GM11168 (cell line): ENCODE measurements around the gene LATS2.

Source experiments
- in situ Hi-C: fragments of 300-500 bp; cut with MboI; formaldehyde crosslinking; loops from one replicate; pipeline ENCODE4 v1.12.0; 2022; ENCODE audit warnings: low sequenced_read_pairs; ENCODE audit not compliant: unreplicated experiment

Gene LATS2

DNA sequence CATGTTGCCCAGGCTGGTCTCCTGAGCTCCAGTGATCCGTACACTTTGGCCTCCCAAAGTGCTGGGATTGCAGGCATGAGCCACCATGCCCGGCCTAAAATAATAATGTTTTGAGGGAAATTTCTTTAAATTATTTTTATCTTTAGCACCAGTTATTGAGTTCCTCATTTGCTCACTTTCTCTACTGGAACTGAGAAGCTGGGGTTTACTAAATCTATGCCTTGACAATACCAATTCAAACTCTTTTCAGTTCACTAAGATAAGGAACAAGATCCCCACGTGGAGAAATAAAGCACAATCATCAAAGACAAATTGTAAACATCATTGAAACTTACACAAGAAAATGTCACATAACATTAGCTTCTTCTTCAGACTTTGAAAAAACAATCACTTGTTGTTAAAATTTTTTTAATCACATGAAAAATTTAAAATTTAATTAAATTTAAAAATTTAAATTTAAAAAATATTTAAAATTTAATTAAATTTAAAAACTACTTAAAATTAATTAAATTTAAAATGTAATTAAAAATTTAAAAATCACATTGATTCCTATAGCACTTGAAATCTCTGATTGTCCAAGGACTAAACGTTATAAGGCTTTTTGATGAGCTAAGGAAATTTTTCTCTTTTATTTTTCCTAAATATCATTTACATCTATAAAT lies 133.7 kb downstream of the LATS2 start:
- in situ Hi-C loops = loop anchor here (10.0 to 25.0 kb wide), 2 partner anchors 213 to 360 kb away; no protein-coding TSS in a partner anchor

DNA sequence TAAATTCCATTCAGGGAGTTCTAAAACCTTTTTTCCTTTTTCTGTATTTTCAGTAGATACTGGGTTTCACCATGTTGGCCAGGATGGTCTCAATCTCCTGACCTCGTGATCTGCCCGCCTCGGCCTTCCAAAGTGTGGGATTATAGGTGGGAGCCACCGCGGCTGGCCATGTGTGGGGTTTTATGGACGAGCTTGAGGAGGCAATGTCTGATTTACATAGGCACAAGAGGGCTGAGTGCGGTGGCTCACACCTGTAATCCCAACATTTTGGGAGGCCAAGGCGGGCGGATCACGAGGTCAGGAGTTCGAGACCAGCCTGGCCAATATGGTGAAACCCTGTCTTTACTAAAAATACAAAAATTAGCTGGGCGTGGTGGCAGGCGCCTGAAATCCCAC lies 136.0 kb downstream of the LATS2 start:
- in situ Hi-C loops = loop anchor here (10.0 to 25.0 kb wide), 2 partner anchors 211 to 362 kb away; no protein-coding TSS in a partner anchor

DNA sequence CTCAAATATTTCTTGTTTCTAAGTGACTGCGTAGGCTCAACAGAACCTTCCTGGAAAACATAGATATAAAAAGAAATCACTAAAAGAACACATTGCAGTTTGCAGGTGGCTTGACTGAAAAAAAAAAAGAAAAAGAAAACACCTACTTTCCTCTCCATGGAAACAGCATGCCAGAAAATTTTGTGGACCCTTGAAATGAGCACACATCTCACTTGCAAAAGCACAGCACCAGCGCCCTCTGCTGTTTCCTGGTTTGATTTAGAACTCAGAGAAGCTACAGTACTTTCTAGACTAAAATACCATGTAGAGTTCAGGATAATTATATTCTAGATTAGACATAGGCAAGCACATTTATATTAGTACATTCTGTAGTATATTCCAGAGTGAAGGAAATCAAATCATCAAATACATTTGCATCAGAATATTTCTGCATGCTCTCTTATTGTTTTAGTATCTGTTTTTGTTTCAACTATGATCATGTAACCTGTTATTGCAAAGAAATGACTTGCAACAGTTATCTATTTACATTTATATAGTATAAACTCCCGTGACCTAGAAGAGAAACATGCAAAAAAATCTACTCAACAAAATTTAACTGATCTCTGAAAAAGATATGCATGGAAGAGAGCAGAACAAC lies 136.5 kb downstream of the LATS2 start:
- in situ Hi-C loops = loop anchor here (10.0 to 25.0 kb wide), 3 partner anchors 210 to 413 kb away; no protein-coding TSS in a partner anchor

DNA sequence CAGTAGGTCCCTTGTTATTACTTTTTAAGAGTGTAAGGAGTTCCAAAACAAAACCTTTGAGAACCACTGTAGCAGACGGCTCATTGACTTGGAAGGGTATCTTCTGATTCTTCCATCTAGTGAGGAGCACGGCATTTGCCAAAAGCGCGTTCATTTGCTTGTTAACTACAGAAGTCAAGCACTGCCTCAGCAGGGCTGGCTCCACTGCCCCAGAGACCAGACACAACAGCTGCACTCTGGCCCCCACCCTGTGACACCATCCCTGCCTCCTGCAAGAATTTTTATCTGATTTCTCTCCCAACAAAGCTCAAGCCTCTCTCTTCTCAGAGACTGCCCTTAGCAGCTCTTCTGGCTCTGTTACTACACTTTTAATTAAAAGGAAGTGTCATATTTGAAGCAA lies 138.1 kb downstream of the LATS2 start:
- in situ Hi-C loops = loop anchor here (10.0 to 25.0 kb wide), 2 partner anchors 208 to 411 kb away; no protein-coding TSS in a partner anchor
